GM12878 (cell line): Measurements from ENCODE around the gene GDPD2. TPM values are rescaled to one million over a fixed set of nuclear protein-coding genes. Genes with fewer than 3 reads are reported as not detected.

Experiments
- ATAC-seq: fragments of 200-7000 bp; cut with Tn5 transposase; 3 replicates; pipeline ENCODE4 v1.9.1; 2020; ENCODE audit warnings: mild to moderate bottlenecking, moderate library complexity
- BruUV-seq: library from RNA; stranded (reverse); fragments of 400-500 nt; replicated peaks from 2 replicates; lab custom pipeline; 2021; lab: Mats Ljungman, UMichigan
- CTCF ChIA-PET: fragments of 300-600 bp; sonication (Branson Sonifier 250); formaldehyde crosslinking; extraction: SDS; loops from one replicate; lab custom pipeline; 2021; ENCODE audit warnings: inconsistent platforms; lab: Yijun Ruan, JAX
- POLR2A ChIA-PET: fragments of 350-600 bp; formaldehyde crosslinking; extraction: SDS; loops from one replicate; lab custom pipeline; 2021; ENCODE audit warnings: inconsistent platforms; lab: Charles Lee
- RAD21 ChIA-PET: fragments of 300-600 bp; sonication (Branson Sonifier 250); formaldehyde crosslinking; loops from one replicate; lab custom pipeline; 2023; ENCODE audit warnings: antibody characterized with exemption; ENCODE audit not compliant: unreplicated experiment; lab: Charles Lee
- SMC1A ChIA-PET: fragments of 300-600 bp; sonication (Branson Sonifier 250); formaldehyde crosslinking; loops from one replicate; lab custom pipeline; 2023; ENCODE audit not compliant: unreplicated experiment, uncharacterized antibody; lab: Charles Lee
- DNase-seq: peaks from one replicate; pipeline ENCODE4 v3.0.0-alpha.2; 2011; ENCODE audit warnings: low read depth, low spot score
- FAIRE-seq: peaks from 3 replicates; lab custom pipeline; 2011; peaks lifted over from hg19 to GRCh38; lab: Jason Lieb, UNC
- H2AFZ ChIP-seq: 2 replicates; pipeline ENCODE4 v1.6.0; 2011; ENCODE audit warnings: low read depth, low read length, control low read depth; ENCODE audit not compliant: control insufficient read depth
- H3K27ac ChIP-seq: 2 replicates; pipeline ENCODE4 v1.5.1; 2011; ENCODE audit warnings: control low read depth; ENCODE audit not compliant: control insufficient read depth, insufficient read depth
- H3K27me3 ChIP-seq, 2 experiments: replicated peaks in 1 of 2; 2 replicates each; pipeline versions ENCODE4 v1.6.0 to v1.6.1; 2011; ENCODE audit warnings: low read length in 1 of 2; ENCODE audit not compliant: control insufficient read depth in 2 of 2, insufficient read depth in 2 of 2
- H3K36me3 ChIP-seq, 2 experiments: 2 replicates each; pipeline ENCODE4 v1.5.1; 2011; ENCODE audit warnings: low read length in 1 of 2; ENCODE audit not compliant: control insufficient read depth in 2 of 2, insufficient read depth in 2 of 2
- H3K4me1 ChIP-seq: 2 replicates; pipeline ENCODE4 v1.6.1; 2011; ENCODE audit warnings: mild to moderate bottlenecking, low read length, moderate library complexity, mixed read lengths; ENCODE audit not compliant: control insufficient read depth, insufficient read depth
- H3K4me2 ChIP-seq: 2 replicates; pipeline ENCODE4 v1.6.0; 2011; ENCODE audit warnings: control low read depth; ENCODE audit not compliant: control insufficient read depth, insufficient read depth
- H3K4me3 ChIP-seq: fragments of 200-600 bp; sonication (generic); 2 replicates; pipeline ENCODE4 v1.5.1; 2016
- H3K79me2 ChIP-seq: 2 replicates; pipeline ENCODE4 v1.6.0; 2011; ENCODE audit warnings: low read length; ENCODE audit not compliant: control insufficient read depth, insufficient read depth
- H3K9ac ChIP-seq: 2 replicates; pipeline ENCODE4 v1.8.0; 2011; ENCODE audit warnings: low read length, control low read depth, mixed read lengths; ENCODE audit not compliant: control insufficient read depth, insufficient read depth
- H3K9me3 ChIP-seq: replicated peaks from 3 replicates; pipeline ENCODE4 v1.5.1; 2011; ENCODE audit warnings: mild to moderate bottlenecking, low read length; ENCODE audit not compliant: control insufficient read depth, insufficient read depth
- H4K20me1 ChIP-seq: 2 replicates; pipeline ENCODE4 v1.6.0; 2011; ENCODE audit not compliant: control insufficient read depth, insufficient read depth
- BCL11A ChIP-seq: IDR thresholded peaks from 2 replicates; pipeline ENCODE4 v1.6.1; 2011; ENCODE audit warnings: low read depth, low read length
- CEBPZ ChIP-seq: fragments of 150-350 bp; IDR thresholded peaks from 2 replicates; pipeline ENCODE4 v1.6.1; 2016; ENCODE audit warnings: low read depth, low read length
- DPF2 ChIP-seq: fragments of 450-650 bp; IDR thresholded peaks from 2 replicates; pipeline ENCODE4 v1.6.1; 2017; ENCODE audit warnings: mild to moderate bottlenecking
- FOXK2 ChIP-seq: fragments of 450-650 bp; IDR thresholded peaks from 2 replicates; pipeline ENCODE4 v1.6.1; 2017; ENCODE audit warnings: mild to moderate bottlenecking, moderate library complexity
- HCFC1 ChIP-seq: fragments of 150-350 bp; IDR thresholded peaks from 2 replicates; pipeline ENCODE4 v1.6.1; 2014; ENCODE audit warnings: low read length
- IKZF1 ChIP-seq: fragments of 450-650 bp; conservative IDR thresholded peaks from 2 replicates; pipeline ENCODE4 v1.6.1; 2017; ENCODE audit warnings: antibody characterized with exemption, mild to moderate bottlenecking
- JUNB ChIP-seq: IDR thresholded peaks from 2 replicates; pipeline ENCODE4 v1.6.1; 2016; ENCODE audit warnings: antibody characterized with exemption, mild to moderate bottlenecking
- NFXL1 ChIP-seq: fragments of 450-650 bp; IDR thresholded peaks from 2 replicates; pipeline ENCODE4 v1.6.1; 2017; ENCODE audit warnings: antibody characterized with exemption, mild to moderate bottlenecking, borderline replicate concordance
- POLR2AphosphoS5 ChIP-seq: IDR thresholded peaks from 2 replicates; pipeline ENCODE4 v1.6.1; 2011; ENCODE audit warnings: mild to moderate bottlenecking, low read length, inconsistent platforms
- RELB ChIP-seq: fragments of 450-650 bp; IDR thresholded peaks from 2 replicates; pipeline ENCODE4 v1.6.1; 2017; ENCODE audit warnings: low read depth, mild to moderate bottlenecking, moderate library complexity
- REST ChIP-seq: IDR thresholded peaks from 2 replicates; pipeline ENCODE4 v1.6.1; 2012; ENCODE audit warnings: mild to moderate bottlenecking, low read depth, low read length
- SKIL ChIP-seq: fragments of 450-650 bp; IDR thresholded peaks from 2 replicates; pipeline ENCODE4 v1.6.1; 2017; ENCODE audit warnings: mild to moderate bottlenecking, low read depth, inconsistent platforms; ENCODE audit not compliant: poor library complexity, severe bottlenecking
- TCF12 ChIP-seq: IDR thresholded peaks from 2 replicates; pipeline ENCODE4 v1.6.1; 2011; ENCODE audit warnings: low read depth, mild to moderate bottlenecking, low read length
- ZNF384 ChIP-seq: IDR thresholded peaks from 2 replicates; pipeline ENCODE4 v1.6.1; 2012; ENCODE audit warnings: low read depth, mild to moderate bottlenecking, low read length, improper control_type of control experiment, borderline replicate concordance
- WGBS: methylation state at CpG from one replicate; pipeline ENCODE4 v1.1.6; 2016; ENCODE audit warnings: low lambda C conversion rate; ENCODE audit not compliant: insufficient replicate concordance, insufficient coverage; ENCODE audit errors: missing lambda C conversion rate; 5-methylcytosine and 5-hydroxymethylcytosine counted together
- in situ Hi-C: fragments of 300-500 bp; cut with MboI; formaldehyde crosslinking; loops from 9 replicates; pipeline ENCODE4 v1.14.3; 2018; ENCODE audit warnings: mixed read lengths
- intact Hi-C: fragments of 100-400 bp; cut with micrococcal nuclease; formaldehyde crosslinking; loops from one replicate; pipeline ENCODE4 v1.14.2; 2022; ENCODE audit not compliant: unreplicated experiment
- polyA plus RNA-seq, 11 experiments: library from polyadenylated mRNA; depleted of rRNA in 4 of 11; unstranded in 6 of 11; stranded (reverse) in 5 of 11; fragments of >200 nt; fragmentation: Nextera tagmentation in 4 of 11; fragmentation: Illumina TruSeq in 1 of 11; extraction: Ambion mirVana in 4 of 11; extraction: Trizol in 1 of 11; gene quantifications; 1 replicate in 1 of 11; 2 replicates in 10 of 11; pipeline versions ENCODE4 v1.2.1 to v1.2.3, GENCODE V29; 2011 to 2016; ENCODE audit warnings: inconsistent platforms in 2 of 11, missing spikeins in 2 of 11, low read depth in 1 of 11
- total RNA-seq, 4 experiments: library from RNA; depleted of rRNA in 3 of 4; stranded (reverse); fragments of >200 nt in 3 of 4; fragmentation: Illumina TruSeq in 1 of 4; extraction: Trizol in 1 of 4; gene quantifications; 2 replicates each; pipeline versions ENCODE4 v1.2.1 to v1.2.3, GENCODE V29; 2013 to 2021

GDPD2 gene
- total and polyA plus RNA-seq, 10 of the 15 experiments (the other 5 are each of a cell fraction or from before 2014, with no cell fraction given): 0.04 to 0.11 (median 0.09) TPM; not detected in 7

GRCh38 chrX:70470850-70471289 is 47.8 kb downstream of the GDPD2 start:
- ChIA-PET CTCF (interaction anchor here (0.7 to 0.9 kb wide), 2 partner anchors 15 to 1306 kb away, joined by 3 to 6 read pairs; partner anchors contain the start of gene PJA1), RAD21 (interaction anchor here (1.2 to 1.4 kb wide), 2 partner anchors 16 to 36 kb away, joined by 3 read pairs; no protein-coding TSS in a partner anchor), POLR2A (no interaction called here), SMC1A (no interaction called here)
- H3K4me1 ChIP-seq: no peaks in the 10 kb centered on the region
- no peaks in the 10 kb centered on the region for H3K36me3 ChIP-seq
- ATAC-seq (peak; percentile 94), FAIRE-seq (no peak), DNase-seq (no peak)
- H3K9me3 ChIP-seq: no peaks in the 10 kb centered on the region
- H3K4me2 ChIP-seq: 0 out of 2 replicates have a peak overlapping the region, but pooled peaks have one; percentile 48
- H3K79me2 ChIP-seq: no peaks in the 10 kb centered on the region
- no peak overlapping the region for H3K27ac ChIP-seq
- in situ Hi-C loops: no loop called here
- no peaks in the 10 kb centered on the region for H4K20me1 ChIP-seq
- H3K4me3 ChIP-seq: no peak overlapping the region
- H2AFZ ChIP-seq: no peak overlapping the region
- H3K9ac ChIP-seq: no peak overlapping the region
- 2% methylated on average over 3 of the region's 3 CpGs for WGBS
- intact Hi-C loops: loop anchor here (2.0 kb wide), 1 partner anchor 14 kb away; no protein-coding TSS in a partner anchor
- H3K27me3 ChIP-seq: no peaks in the 10 kb centered on the region
- no TSS peak for BruUV-seq
- TF ChIP-seq RELB (0 out of 2 replicates have a peak, but pooled peaks have one; percentile 41), IKZF1 (peak; percentile 48), JUNB (no peak; the same call in 1 of the 2 replicates), POLR2AphosphoS5 (no peak), SKIL (no peak), HCFC1 (no peak), REST (no peak), CEBPZ (no peak), BCL11A (0 out of 2 replicates have a peak, but pooled peaks have one; percentile 37), NFXL1 (no peak), ZNF384 (0 out of 2 replicates have a peak, but pooled peaks have one; percentile 31), DPF2 (peak; percentile 51; the same call in 1 of the 2 replicates), TCF12 (no peak), FOXK2 (no peak)
